ENCODE data around the gene KLK11. TPM values are rescaled to one million over a fixed set of nuclear protein-coding genes. Genes with fewer than 3 reads are reported as not detected.

Gene KLK11
- total and polyA plus RNA-seq, 4 donors, result 0.07 to 0.25 TPM; not detected in 2

DNA sequence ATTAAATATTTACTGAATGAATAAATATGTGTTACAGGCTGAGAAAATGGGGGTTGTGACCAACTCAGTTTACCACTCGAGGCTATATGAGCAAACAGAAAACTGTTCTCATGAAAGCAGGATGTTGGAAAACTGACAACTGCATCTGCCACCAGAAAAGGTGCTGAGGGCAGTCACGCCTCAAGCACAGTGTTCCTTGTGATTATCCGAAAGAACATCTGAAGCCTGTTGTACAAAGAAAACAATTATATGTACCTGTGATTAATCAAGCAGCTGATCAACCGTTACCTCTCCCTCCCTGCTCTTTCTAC is 44.6 kb upstream of the KLK11 start:
- peaks cover 0 to 10% (median 3%) of the 10 kb centered on the region in 4 donors for H3K9me3 ChIP-seq (ENCODE audit: control insufficient read depth in 4 of 4, low read length in 3 of 4)
- WGBS, result 55% methylated on average over 4 of the region's 4 CpGs
- H3K27me3 ChIP-seq (ENCODE audit: control insufficient read depth in 4 of 4, insufficient read depth in 4 of 4, low read length in 3 of 4), result no peaks in the 10 kb centered on the region
- H3K4me1 ChIP-seq (ENCODE audit: control insufficient read depth in 4 of 4, insufficient read depth in 4 of 4, low read length in 3 of 4), result no peaks in the 10 kb centered on the region
- no peak overlapping the region for H3K27ac ChIP-seq (ENCODE audit: low read depth in 1 of 2, low read length in 2 of 2)
- H3K4me3 ChIP-seq (ENCODE audit: low read depth in 1 of 3, low read length in 3 of 3), result no peak overlapping the region
- H3K36me3 ChIP-seq (ENCODE audit: control insufficient read depth in 4 of 4, insufficient read depth in 3 of 4, low read depth in 1 of 4, low read length in 3 of 4), result no peaks in the 10 kb centered on the region
- H3K9ac ChIP-seq (ENCODE audit: low read depth in 1 of 2, low read length in 2 of 2), result no peak overlapping the region
- no peak for DNase-seq (ENCODE audit: low spot score)
- TF ChIP-seq RAD21 (IDR thresholded peaks at IDR 0.05) (no peak), FOXA1 (IDR thresholded peaks at IDR 0.05) (no peak)
- TF ChIP-seq, protein P1, sequence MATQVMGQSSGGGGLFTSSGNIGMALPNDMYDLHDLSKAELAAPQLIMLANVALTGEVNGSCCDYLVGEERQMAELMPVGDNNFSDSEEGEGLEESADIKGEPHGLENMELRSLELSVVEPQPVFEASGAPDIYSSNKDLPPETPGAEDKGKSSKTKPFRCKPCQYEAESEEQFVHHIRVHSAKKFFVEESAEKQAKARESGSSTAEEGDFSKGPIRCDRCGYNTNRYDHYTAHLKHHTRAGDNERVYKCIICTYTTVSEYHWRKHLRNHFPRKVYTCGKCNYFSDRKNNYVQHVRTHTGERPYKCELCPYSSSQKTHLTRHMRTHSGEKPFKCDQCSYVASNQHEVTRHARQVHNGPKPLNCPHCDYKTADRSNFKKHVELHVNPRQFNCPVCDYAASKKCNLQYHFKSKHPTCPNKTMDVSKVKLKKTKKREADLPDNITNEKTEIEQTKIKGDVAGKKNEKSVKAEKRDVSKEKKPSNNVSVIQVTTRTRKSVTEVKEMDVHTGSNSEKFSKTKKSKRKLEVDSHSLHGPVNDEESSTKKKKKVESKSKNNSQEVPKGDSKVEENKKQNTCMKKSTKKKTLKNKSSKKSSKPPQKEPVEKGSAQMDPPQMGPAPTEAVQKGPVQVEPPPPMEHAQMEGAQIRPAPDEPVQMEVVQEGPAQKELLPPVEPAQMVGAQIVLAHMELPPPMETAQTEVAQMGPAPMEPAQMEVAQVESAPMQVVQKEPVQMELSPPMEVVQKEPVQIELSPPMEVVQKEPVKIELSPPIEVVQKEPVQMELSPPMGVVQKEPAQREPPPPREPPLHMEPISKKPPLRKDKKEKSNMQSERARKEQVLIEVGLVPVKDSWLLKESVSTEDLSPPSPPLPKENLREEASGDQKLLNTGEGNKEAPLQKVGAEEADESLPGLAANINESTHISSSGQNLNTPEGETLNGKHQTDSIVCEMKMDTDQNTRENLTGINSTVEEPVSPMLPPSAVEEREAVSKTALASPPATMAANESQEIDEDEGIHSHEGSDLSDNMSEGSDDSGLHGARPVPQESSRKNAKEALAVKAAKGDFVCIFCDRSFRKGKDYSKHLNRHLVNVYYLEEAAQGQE (IDR thresholded peaks at IDR 0.05), result no peak

DNA sequence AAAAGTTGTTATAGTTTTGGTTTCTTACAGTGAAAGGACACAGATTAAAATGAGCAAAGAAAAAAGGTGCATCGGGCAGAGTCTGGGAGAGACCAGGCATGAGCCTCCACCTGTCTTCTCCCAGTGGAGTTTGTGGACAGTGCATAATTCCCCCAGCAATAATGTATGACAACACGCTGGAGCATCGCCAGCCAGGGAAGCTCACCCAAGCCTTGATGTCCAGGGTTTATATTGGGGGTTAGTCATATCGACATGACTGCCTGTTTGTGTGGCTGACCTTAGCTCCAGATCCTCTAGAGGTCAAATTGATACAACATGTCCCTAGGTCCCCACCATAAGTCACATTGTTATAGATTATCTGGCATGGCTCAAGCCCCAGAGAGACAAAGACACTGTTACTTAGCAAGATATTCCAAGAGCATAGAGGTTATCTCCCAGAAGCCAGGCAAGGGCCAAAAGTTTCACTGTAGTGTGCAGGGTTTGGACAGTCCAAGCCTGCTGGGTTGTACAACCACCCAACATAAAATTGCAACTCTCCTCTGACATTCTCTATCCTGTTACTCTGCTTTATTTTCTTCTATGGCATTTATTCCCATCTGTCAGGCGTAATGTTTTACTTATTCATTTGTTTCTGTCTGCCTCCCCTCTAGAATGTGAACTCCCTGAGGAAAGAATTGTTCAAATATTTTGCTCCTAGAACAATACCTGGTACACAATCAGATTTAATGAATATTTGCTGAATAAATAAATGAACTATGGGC is 44.1 kb upstream of the KLK11 start:
- TF ChIP-seq RXRA (IDR thresholded peaks at IDR 0.05), result no peak
- no peak for TF ChIP-seq EGR1 (IDR thresholded peaks at IDR 0.05; ENCODE audit: low read depth in 2 of 2)
- no peak for TF ChIP-seq NR2F2 (IDR thresholded peaks at IDR 0.05)
- TF ChIP-seq, protein P1 (IDR thresholded peaks at IDR 0.05), result no peak
- 73% methylated on average over 5 of the region's 5 CpGs for WGBS
- H3K36me3 ChIP-seq (ENCODE audit: control insufficient read depth in 4 of 4, insufficient read depth in 3 of 4, low read depth in 1 of 4, low read length in 3 of 4), result no peaks in the 10 kb centered on the region
- no peak overlapping the region for H3K4me3 ChIP-seq (ENCODE audit: low read depth in 1 of 3, low read length in 3 of 3)
- no peak overlapping the region for H3K27ac ChIP-seq (ENCODE audit: low read depth in 1 of 2, low read length in 2 of 2)
- H3K9me3 ChIP-seq (ENCODE audit: control insufficient read depth in 4 of 4, low read length in 3 of 4), result peaks cover 0 to 10% (median 3%) of the 10 kb centered on the region in 4 donors
- H3K27me3 ChIP-seq (ENCODE audit: control insufficient read depth in 4 of 4, insufficient read depth in 4 of 4, low read length in 3 of 4), result peaks cover 0 to 3% (median 0%) of the 10 kb centered on the region in 4 donors
- no peaks in the 10 kb centered on the region for H3K4me1 ChIP-seq (ENCODE audit: control insufficient read depth in 4 of 4, insufficient read depth in 4 of 4, low read length in 3 of 4)
- H3K9ac ChIP-seq (ENCODE audit: low read depth in 1 of 2, low read length in 2 of 2), result no peak overlapping the region
- DNase-seq (ENCODE audit: low spot score), result no peak

DNA sequence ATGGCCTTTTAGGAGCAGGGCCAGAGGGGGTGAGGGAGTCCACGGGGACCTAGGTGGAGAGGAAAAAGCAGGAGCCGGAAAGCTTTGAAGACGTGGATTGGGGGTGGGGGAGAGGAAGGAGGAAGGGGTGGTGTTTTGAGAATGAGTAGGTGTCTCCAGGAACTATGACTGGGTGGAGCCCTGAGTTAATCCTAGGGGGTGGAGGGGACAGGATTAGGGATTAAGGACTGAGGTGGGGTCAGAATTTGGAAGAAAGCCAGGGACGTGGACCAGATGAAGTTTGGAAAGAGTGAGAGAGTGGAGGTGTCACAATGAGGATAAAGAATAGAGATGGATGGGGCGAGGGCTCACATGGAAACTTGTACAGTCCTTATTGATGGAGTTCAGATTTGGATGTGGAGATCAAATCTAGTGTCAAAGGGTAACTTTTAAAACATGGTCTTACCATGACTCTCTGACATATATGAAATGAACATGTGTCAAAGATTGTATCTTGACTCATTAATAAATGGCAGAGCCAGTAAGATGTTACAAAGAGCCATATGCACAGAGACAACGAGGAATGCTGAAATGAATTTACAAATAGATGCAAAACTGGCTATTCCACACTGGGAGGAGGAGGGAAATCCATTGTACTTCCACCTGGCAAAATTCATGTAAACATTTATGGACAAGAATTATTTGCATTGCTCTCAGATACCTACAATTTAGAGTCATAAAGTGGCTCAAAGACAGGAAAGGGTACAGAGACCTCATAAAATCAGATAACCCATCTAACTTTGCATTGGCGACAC is 40.2 kb upstream of the KLK11 start:
- Histone ChIP-seq H3K9me3 (ENCODE audit: control insufficient read depth in 4 of 4, low read length in 3 of 4) (no peaks in the 10 kb centered on the region), H3K4me3 (ENCODE audit: low read depth in 1 of 3, low read length in 3 of 3) (no peak overlapping the region), H3K36me3 (ENCODE audit: control insufficient read depth in 4 of 4, insufficient read depth in 3 of 4, low read depth in 1 of 4, low read length in 3 of 4) (no peaks in the 10 kb centered on the region), H3K27ac (ENCODE audit: low read depth in 1 of 2, low read length in 2 of 2) (no peak overlapping the region), H3K4me1 (ENCODE audit: control insufficient read depth in 4 of 4, insufficient read depth in 4 of 4, low read length in 3 of 4) (no peaks in the 10 kb centered on the region), H3K27me3 (ENCODE audit: control insufficient read depth in 4 of 4, insufficient read depth in 4 of 4, low read length in 3 of 4) (peaks cover 0 to 6% (median 1%) of the 10 kb centered on the region in 4 donors), H3K9ac (ENCODE audit: low read depth in 1 of 2, low read length in 2 of 2) (no peak overlapping the region)
- DNase-seq (ENCODE audit: low spot score), result no peak
- 59% methylated on average over 7 of the region's 7 CpGs for WGBS
- TF ChIP-seq EGR1 (IDR thresholded peaks at IDR 0.05; ENCODE audit: low read depth in 2 of 2), result no peak
- no peak for TF ChIP-seq HNF4G (IDR thresholded peaks at IDR 0.05)
- TF ChIP-seq RXRA (IDR thresholded peaks at IDR 0.05), result no peak
- TF ChIP-seq TAF1 (conservative IDR thresholded peaks at IDR 0.05), result no peak
- no peak for TF ChIP-seq RAD21 (IDR thresholded peaks at IDR 0.05)
- no peak for TF ChIP-seq JUND (IDR thresholded peaks at IDR 0.05)
- no peak for TF ChIP-seq NR2F2 (IDR thresholded peaks at IDR 0.05)
- TF ChIP-seq FOXA1 (IDR thresholded peaks at IDR 0.05), result no peak
- no peak for TF ChIP-seq YY1 (IDR thresholded peaks at IDR 0.05)
- TF ChIP-seq, protein P2, sequence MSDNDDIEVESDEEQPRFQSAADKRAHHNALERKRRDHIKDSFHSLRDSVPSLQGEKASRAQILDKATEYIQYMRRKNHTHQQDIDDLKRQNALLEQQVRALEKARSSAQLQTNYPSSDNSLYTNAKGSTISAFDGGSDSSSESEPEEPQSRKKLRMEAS (IDR thresholded peaks at IDR 0.05), result no peak
- TF ChIP-seq FOXA2 (IDR thresholded peaks at IDR 0.05), result no peak
- TF ChIP-seq, protein P3, sequence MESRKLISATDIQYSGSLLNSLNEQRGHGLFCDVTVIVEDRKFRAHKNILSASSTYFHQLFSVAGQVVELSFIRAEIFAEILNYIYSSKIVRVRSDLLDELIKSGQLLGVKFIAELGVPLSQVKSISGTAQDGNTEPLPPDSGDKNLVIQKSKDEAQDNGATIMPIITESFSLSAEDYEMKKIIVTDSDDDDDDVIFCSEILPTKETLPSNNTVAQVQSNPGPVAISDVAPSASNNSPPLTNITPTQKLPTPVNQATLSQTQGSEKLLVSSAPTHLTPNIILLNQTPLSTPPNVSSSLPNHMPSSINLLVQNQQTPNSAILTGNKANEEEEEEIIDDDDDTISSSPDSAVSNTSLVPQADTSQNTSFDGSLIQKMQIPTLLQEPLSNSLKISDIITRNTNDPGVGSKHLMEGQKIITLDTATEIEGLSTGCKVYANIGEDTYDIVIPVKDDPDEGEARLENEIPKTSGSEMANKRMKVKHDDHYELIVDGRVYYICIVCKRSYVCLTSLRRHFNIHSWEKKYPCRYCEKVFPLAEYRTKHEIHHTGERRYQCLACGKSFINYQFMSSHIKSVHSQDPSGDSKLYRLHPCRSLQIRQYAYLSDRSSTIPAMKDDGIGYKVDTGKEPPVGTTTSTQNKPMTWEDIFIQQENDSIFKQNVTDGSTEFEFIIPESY (IDR thresholded peaks at IDR 0.05), result no peak

Measured in liver (tissue), 9 donors.